HG03064 (cell line): Measurements from ENCODE around the gene SRD5A2.
"Not testable (repeated sequence)": the region's sequence is repeated elsewhere in the genome, so short reads cannot be mapped to it uniquely, and the experiment has no call there.

Experiments
- ATAC-seq: cut with Tn5 transposase; IDR thresholded peaks from one replicate; pipeline ENCODE4 v1.9.1; 2021; ENCODE audit warnings: low read depth; ENCODE audit not compliant: unreplicated experiment

Gene SRD5A2

DNA sequence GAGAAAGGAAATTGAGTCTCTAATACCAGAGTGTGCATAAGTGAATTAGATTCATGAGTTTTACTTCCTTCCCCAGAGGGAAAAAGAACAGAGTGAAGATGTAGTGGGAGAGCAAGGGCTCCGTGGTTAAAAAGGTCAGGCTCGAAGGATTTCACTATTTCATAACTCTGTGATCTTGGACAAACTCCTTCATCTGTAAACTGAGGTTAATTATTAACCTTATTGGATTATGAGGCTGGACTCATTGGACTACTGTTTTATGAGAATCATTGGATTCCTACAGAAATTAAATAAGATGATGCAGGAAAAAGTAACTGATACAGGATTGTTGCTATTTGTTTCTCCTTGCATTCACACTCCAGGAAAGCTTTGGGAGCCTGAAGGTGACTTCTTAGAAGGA, 45.0 kb downstream of the SRD5A2 start:
- ATAC-seq, result no peak

GRCh38 chr2:31534636-31535035, 46.1 kb downstream of the SRD5A2 start:
- no peak for ATAC-seq

DNA sequence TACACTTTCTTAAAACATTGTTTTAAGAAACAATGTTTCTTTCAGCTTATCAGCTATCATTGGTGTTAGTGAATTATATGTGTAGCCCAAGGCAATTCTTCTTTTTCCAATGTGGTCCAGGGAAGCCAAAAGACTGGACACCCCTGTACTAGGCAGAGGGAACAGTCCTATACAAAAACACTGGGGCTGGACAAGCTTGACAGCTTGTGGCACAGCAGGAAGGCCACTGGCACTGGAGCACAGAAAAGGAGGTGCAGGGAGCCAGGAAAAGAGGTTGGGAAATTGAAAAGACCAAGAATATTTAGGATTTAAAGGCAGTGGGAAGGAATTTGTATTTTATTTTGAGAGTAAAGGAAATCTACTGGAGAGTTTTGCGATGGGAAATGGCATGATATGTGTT, 47.7 kb downstream of the SRD5A2 start:
- no peak for ATAC-seq

DNA sequence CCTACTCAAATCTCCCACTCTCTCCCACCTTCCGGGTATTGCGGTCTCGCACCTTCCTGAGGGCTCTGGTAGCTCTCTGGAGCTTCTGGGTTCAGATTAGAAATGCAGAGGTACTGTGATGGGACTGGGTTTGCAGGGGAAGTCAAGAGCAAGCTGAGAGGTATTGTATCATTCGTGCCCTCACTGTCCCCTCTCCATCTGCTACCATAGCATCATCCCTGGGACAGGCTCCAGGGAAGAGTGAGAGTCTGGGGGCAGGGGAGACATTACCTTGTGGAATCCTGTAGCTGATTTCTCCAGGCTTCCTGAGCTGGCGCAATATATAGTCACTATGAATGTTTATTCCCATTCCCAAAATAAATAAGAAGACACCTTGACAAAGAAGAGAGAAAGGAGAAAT, 49.6 kb downstream of the SRD5A2 start:
- no peak for ATAC-seq

GRCh38 chr2:31529256-31529655, 51.5 kb downstream of the SRD5A2 start:
- ATAC-seq, result no peak

GRCh38 chr2:31528823-31529222, 51.9 kb downstream of the SRD5A2 start:
- no peak for ATAC-seq

DNA sequence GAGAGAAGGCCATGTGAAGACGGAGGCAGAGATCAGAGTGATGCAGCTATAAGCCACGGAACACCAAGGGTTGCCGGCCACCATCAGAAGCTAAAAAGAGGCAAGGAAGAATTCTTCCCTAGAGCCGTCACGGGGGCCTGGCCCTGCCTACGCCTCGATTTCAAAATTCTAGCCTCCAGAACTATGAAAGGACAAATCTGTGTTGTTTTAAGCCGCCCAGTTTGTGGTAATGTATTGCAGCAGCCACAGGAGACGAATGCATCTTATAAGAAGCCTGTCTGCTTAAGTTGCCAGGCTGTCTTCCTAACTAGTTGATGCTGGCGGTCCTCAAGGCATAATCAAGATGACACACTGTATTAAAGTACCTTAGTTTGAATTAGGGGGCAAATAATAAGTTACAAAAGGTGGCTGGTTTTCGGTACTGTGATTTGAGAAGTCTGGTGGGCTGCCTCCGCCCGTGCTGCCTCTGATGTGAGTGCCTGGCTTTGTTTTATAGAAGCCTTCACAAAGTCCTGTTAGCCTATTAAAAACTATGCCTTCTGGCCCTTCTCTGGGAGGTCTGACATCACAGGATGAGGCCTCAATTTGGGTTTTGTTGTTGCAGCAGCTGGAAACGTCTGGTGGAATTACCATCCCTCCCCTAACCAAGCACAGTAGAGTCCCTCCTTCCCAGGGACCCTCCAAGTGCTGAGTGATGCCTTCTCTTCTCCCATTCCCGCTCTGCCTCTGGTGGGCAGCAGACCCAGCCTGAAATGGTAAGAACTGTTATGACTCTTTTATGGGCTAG, 53.6 kb downstream of the SRD5A2 start:
- ATAC-seq, result no peak

DNA sequence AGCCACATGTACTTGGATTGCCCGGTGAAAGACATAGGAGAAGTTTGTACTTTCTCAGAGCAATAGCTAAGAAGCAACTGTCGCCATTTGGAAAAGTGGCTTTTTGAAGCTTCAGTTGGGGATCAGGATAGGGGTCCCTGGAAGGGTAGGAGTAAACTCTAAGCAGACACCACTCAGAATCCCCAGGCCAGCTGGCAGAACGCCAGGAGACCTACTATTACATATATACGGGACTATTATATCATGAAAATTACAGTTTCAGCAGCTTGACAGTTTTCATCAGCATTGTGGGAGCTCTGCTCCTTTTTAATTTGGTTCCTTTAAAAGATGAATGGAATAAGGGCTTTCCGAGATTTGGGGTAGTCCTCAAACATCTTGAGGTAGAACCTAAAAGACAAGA, 54.9 kb downstream of the SRD5A2 start:
- no peak for ATAC-seq

DNA sequence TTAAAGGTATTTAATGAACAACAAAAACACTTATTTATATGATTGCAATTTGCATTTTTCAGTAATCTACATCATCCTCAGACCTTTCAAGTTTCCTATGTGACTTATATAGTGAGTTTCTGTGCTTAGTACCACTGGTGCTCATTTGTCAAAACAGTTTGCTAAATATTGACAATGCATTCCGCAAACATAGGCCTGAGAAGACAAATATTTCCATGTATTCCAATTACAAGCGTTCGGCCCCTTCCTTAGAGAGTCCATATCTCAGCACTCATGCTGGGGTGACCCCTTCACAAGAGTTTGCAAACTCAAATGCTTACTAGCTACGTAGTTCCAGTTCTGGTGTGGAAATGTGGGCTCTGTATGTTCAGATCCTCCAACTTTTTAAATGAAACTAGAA, 56.1 kb downstream of the SRD5A2 start:
- ATAC-seq, result no peak

- no peak for ATAC-seq
Measured at GRCh38 chr2:31523871-31524492, 56.8 kb downstream of the SRD5A2 start.

- ATAC-seq, result no peak
Measured at GRCh38 chr2:31522786-31523185, 58.0 kb downstream of the SRD5A2 start.

- no peak for ATAC-seq
Measured at GRCh38 chr2:31517442-31518203, 63.1 kb downstream of the SRD5A2 start.

DNA sequence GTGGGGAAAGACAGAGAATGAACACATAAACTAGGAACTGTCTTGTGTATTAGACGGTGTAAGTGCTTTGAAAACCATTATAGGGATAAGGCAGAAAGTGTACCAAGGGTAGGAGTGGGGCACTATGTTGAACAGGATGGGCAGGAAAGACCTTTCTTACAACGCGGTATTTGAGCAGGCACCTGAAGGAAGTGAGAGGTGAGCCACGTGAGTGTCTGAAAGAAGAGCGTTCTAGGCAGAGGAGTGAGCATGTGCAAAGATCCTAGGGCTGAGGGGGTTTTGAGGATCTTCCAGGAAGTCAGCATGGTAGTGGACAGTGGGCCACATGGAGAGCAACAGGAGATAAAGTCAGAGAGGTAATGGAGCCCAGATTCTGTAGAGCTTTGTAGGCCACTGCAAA, 65.2 kb downstream of the SRD5A2 start:
- ATAC-seq, result no peak

DNA sequence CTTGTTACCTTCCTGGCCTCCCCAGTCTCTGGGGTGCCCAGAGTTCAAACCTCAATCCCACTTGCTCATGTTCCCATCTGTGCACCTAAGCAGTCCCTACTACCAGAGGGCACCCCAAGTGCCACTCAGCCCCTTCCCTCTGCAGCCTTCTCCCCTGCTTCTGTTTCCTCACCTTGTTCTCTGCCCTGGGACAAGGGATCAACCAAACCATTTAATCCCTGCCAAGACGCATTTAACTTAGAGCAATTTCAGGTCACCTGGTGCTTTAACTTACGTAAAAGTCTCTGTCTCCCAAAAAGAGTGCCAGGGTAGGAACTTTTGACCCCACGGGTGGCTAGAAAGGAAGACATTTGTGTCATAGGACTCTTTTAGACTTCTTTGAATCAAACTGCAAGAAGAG, 67.2 kb downstream of the SRD5A2 start:
- ATAC-seq, result no peak

DNA sequence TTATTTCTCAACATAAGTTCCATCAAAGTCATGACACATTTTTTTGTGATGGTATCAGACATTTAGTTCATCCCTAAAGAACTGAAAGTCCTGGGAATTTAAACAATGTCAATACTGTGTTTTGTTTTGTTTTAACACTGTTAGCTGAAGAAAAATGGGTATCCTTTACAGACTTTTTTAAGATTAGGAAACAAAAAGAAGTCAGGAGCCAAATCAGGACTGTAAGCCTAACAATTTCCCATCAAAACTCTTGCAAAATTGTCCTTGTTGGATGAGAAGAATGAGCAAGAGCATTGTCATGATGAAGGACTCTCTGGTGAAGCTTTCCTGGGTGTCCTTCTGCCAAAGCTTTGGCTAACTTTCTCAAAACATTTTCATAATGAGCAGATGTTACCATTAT, 69.4 kb downstream of the SRD5A2 start:
- no peak for ATAC-seq

GRCh38 chr2:31505111-31505510, 75.6 kb downstream of the SRD5A2 start:
- no peak for ATAC-seq

GRCh38 chr2:31504311-31504710, 76.4 kb downstream of the SRD5A2 start:
- ATAC-seq, result no peak

- not testable (repeated sequence) for ATAC-seq
Measured at GRCh38 chr2:31496451-31496874, 84.3 kb downstream of the SRD5A2 start.

- ATAC-seq, result not testable (repeated sequence)
Measured at GRCh38 chr2:31489339-31489738, 91.4 kb downstream of the SRD5A2 start.

DNA sequence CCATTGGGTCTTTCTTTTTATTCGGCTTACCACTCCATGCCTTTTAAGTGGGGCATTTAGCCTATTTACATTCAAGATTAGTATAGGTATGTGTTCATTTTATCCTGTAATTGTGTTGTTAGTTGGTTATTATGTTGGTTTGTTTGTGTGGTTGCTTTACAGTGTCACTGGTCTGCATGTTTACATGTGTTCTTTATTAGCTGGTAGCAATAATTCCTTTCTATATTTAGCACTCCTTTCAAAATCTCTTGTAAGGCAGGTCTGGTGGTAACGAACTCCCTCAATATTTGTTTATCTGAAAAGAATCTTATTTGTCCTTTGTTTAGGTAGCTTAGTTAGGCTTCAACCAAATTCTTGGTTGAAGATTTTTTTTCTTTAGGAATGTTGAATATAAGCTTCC, 97.5 kb downstream of the SRD5A2 start:
- no peak for ATAC-seq

DNA sequence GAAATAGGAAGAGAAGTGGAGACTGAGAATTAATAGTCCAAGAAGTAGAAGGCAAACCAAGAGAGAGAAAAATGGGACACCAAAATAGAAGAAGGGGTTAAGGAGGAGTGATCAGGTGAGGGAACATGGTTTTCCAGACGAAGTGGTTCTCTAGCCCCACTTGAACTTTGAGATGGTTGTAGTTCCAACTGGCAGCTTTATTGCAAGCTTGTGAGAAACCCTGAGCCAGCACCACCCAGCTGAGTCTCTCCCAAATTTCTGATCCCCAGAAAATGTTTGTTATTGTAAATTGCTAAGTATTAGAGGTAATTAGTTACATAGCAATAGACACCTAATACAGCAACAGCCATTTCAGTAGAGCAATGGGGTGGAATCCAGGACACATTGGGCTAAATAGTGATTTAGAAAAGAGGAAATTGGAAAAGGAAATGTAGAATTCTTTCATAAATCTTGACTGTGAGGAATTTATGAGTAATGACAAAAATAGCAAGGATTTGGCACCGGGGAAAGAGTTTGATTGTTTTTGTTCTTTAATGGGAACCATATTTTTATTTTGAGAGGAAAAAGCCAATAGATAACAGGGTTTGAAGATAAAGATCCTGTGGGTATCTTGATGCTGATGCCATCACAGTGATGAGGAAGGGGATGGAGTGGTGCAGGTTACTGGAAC, 104.1 kb downstream of the SRD5A2 start:
- ATAC-seq, result no peak
